DMS153 treated with DMSO at 0.1 percent for 48 hours (cell line): Measurements from ENCODE around the gene CNTNAP2.
A peak's percentile ranks its signal among the peaks of the same experiment; 100 is the strongest.

Experiments used
- DNase-seq: peaks from one replicate; lab custom pipeline; 2025; ENCODE audit not compliant: unreplicated experiment; lab: John Stamatoyannopoulos, UW

CNTNAP2 gene

DNA sequence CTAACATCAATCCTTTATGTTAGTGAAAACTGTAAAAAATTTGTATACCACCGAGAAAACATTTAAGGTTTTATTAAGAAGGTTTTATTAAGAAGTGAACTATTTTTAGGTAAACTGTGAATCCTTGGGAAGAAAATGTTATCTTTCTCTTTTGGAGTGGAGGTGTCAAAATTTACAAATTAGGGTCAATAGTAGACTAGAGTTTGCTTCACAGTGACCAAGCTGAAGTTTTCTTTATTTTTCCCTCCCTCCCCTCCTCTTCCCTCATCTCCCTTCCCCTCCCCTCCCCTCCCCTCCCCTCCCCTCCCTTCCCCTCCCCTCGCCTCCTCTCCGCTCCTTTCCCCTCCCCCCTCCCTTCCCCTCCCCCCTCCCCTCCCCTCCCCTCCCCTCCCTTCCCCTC, 168.8 kb downstream of the CNTNAP2 start:
- no peak for DNase-seq

GRCh38 chr7:146290746-146291145, 174.1 kb downstream of the CNTNAP2 start:
- no peak for DNase-seq

DNA sequence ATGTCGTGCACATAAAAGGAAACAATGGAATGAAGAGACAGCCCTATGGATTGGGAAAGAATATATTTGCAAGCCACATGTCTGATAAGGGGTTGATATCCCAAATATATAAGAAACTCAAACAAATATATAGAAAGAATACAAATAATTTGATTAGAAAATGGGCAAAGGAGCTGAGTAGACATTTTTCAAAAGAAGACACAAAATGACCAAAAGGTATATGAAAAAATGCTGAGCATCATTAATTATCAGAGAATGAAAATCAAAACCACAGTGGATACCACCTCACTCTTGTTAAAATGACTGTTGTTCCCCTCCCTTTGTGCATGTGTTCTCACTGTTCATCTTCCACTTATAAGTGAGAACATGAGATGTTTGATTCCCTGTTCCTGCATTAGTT, 175.3 kb downstream of the CNTNAP2 start:
- no peak for DNase-seq

- no peak for DNase-seq
Observed at GRCh38 chr7:146296028-146296427, 179.4 kb downstream of the CNTNAP2 start.

DNA sequence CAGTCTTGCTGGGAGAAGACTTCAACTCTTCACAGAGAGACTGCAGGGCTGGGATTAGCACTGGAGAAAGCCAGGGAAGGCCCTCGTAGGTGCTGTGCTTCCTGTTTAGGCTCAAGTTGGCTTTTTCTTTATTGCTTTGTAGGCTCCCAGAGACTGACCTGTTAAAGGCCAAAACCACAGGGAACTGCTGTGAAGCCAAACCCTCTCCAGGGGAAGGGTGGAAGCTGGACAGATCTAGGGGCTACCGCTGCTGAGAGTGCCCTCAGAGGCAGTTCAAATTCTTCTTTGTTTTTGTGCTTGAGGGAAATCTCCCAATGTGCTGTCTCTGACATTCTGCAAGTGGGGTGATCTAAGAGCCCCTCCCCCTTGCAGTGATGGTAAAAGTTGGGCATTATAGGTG, 198.4 kb downstream of the CNTNAP2 start:
- DNase-seq = no peak

DNA sequence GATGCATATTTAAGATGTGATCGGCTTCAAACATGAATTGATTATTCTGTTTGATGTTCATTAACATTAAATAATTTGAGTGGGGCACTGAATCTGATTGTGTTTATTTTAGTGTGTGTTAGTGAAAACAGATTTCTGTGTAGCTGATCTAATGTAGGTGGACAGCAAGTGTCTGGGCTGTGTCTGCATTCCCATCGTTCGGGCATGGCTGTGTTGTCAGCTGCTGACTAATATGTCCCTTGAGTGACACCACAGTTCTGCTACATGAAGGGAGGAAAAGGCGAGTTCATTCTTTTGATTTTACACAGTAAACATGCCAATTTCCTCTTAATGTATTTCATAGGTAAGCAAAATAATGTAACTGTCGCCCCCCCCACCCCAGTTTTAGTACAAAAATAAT, 203.0 kb downstream of the CNTNAP2 start:
- DNase-seq = peak; percentile 23

DNA sequence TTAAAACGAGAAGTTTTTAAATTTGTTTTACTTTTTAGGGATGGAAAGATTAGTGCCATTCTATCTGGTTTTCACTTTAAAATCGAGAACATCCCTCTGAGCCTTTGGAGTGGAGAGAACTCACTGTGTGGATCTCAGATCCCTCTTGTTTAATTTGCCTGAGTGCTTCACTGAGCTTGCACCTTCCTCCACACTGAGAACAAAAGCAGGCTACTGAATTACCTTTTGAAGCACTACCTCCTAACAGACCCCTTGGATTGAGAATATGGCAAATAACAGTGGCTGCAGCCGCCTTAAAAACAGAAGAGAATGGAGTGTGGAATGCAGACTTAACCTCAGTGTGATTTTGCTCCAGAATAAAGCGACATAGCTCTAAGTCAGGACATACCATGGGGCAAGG, 204.7 kb downstream of the CNTNAP2 start:
- peak; percentile 50 for DNase-seq

DNA sequence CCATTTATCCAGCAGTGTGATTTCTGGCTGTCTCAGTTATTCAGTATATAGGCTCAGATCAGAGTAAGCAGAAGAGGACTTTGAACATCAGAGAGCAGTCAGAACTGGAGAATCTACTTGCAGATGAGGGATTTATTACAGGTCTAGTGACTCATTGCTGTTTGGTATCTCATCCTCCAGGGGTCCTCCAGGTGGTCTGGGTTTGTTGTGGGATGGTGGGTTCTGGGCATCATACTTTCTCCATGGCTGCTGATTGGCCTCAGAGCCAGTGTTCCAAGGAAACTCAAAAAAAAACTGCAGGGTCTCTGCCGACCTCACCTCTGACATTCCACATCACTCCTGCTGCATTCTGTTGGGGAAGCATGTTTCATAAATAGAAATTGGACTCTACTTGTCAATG, 214.8 kb downstream of the CNTNAP2 start:
- DNase-seq = no peak

DNA sequence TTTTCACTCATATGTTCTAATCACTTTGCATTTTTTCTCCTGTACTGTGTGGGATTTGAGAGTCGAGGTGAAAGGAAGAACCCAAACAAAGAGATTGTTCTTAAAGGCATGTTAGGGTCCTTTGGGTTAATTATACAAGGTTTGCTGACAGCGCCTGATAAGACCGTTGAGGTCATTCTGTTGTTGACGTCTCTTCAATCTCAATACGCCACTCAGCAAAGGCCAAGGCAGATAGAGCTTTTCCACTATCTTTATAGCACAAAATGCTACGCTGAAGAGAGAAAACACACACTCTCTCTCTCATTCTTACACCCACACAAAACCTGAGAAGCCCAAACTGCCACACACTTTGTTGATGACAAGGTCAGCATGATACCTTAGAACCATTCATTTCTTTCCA, 228.7 kb downstream of the CNTNAP2 start:
- DNase-seq = no peak

DNA sequence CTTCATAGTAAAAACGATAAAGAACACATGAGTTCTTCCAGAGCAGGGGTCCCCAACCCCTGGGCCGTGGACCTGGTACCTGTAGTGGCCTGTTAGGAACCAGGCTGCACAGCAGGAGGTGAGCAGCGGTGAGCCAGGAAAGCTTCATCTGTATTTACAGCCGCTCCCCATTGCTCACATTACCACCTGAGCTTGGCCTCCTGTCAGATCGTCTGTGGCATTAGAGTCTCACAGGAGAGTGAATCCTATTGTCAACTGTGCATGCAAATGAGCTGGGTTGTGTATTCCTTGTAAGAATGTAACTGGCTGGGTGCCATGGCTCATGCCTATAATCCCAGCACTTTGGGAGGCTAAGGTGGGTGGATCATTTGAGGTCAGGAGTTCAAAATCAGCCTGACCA, 229.5 kb downstream of the CNTNAP2 start:
- no peak for DNase-seq

DNA sequence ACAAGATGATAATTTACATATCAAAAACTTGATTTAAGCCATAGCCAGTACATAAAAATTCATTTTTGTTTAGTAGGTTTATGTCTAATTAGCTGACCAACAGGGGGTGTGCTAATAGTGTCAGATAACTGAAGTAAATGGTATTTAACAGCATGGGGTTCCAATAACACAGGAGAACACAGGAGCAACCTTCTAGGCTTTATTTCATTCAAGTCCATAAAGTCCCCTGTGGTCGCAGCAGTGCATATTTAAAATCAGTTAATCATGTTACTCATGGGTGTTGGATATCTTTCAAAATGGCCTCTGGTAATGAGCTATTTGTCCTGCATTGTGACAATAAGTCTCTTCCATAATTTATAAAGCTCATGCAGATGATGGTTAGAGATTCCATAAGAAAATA, 238.6 kb downstream of the CNTNAP2 start:
- DNase-seq = no peak

- DNase-seq = no peak
Observed at GRCh38 chr7:146359176-146359575, 242.6 kb downstream of the CNTNAP2 start.

GRCh38 chr7:146366938-146367337, 250.3 kb downstream of the CNTNAP2 start:
- no peak for DNase-seq

DNA sequence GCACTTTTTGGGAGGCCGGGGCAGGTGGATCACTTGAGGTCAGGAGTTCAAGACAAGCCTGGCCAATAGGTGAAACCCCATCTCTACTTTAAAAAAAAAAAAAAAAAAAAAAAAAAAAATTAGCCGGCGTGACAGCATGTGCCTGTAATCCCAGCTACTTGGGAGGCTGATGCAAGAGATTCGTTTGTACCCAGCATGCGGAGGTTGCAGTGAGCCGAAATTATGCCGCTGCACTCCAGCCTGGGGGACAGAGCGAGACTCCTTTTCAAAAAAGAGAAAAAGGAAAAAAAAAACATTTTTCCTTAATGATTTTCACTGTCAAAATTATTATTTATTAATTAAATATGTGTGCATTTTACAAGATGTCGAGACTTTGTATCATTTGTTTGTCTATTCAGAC, 253.6 kb downstream of the CNTNAP2 start:
- no peak for DNase-seq

GRCh38 chr7:146375170-146375569, 258.6 kb downstream of the CNTNAP2 start:
- DNase-seq = no peak

DNA sequence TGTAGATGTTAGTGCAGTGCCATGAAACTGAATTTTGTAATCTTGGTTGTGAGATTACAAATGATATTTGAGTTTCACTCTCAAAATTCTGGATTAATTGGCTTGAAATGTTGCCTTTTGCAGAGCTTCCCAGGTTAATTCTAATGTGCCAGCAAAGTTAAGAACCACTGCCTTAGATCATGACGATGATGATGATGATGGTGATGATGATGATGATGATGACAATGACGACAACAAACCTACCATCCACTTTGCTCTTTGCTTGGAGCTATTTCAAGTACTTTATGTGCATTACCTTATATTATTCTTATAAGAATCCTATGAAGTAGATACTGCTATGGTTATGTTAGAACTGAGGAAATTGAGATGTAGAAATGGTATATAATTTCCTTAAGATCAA, 261.6 kb downstream of the CNTNAP2 start:
- DNase-seq = no peak

DNA sequence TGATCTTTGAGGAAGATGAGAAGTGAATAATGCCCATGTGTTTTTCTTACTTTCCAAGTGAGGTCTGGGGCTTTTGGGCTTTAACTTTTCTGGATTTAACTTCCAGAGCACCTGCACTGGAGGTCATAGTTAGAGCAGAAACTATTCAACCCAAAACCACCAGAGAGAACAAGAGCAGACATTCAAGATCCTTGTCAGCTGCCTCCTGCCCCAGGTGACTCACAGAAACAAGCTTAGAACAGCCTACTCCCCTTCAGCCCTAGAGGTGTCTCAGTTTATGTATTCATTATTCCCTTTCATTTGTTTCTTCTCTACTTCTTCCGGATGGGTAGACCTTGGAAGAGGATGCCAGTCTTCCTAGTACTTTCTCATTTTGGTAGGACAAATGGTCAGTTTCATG, 270.5 kb downstream of the CNTNAP2 start:
- DNase-seq = no peak

- DNase-seq = no peak
Observed at GRCh38 chr7:146388928-146389327, 272.3 kb downstream of the CNTNAP2 start.

DNA sequence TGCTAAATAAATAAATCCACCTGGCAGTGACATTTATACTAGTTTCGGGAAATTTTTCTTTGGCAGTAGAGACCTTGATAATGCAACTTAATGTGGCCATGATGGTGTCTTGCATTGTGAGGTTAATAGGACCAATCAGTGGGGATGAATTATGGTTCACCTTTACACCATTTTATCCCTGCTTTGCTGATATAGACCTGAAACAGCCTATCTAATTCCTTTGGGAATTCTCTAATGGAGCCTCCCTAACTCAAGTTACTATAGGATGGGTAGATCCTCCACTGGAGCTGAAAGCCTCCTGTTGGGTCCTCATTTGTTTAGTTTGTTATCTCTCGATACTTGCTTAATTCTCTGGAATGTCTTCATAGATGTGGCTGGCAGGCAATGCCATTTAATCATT, 276.7 kb downstream of the CNTNAP2 start:
- DNase-seq = no peak

- DNase-seq = no peak
Observed at GRCh38 chr7:146397141-146397540, 280.5 kb downstream of the CNTNAP2 start.

DNA sequence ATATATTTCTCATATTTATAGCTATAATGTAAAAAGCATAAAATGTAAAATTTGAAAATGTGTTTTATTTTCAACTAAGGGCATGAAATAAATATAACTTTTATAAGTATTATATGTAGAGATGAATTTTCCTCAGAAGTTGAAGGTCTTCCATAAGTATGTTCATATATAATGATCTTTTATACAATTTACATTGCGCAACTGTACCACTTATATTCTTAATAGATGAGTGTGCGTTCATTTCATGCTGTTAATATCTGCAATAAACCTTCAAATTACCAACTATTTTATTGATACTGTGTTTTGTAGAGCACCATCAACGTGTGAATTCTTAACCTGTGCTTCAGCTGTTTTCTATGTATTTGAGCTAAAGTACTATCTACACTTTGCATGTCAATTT, 285.3 kb downstream of the CNTNAP2 start:
- DNase-seq = no peak

DNA sequence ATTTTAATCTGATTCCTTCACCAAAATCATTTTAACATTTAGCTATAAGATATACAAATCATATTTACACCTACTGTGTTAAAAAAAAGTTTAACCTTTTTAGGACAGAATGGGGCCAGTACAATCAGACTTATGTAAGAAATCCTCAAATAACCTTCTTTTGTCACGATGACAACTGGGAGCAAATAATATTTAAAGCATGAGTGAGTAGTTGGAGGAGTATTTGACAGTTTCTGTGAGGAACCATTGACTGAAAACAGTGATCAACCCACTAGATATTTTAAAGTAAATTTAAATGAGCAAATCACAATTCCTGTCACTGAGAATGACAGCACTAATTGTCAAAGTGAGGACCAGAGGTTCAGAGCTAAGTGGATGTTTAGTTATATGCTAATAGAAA, 289.1 kb downstream of the CNTNAP2 start:
- no peak for DNase-seq

DNA sequence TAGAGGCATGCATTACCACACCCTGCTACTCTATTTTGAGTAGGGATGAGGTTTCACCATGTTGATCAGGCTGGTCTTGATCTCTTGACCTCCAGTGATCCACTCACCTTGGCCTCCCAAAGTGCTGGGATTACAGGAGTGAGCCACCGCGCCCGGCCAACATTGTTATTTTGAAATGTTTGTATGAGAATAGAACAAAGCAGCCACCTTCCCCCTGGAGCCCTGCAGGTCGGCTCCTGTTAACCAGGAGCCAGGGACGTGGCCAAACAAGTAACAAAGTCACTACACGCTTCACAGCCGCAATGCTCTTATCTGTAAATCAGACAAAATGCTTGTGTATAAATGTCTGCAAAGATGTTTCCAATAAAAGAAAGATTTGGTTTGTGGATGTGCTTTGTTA, 295.4 kb downstream of the CNTNAP2 start:
- DNase-seq = no peak

DNA sequence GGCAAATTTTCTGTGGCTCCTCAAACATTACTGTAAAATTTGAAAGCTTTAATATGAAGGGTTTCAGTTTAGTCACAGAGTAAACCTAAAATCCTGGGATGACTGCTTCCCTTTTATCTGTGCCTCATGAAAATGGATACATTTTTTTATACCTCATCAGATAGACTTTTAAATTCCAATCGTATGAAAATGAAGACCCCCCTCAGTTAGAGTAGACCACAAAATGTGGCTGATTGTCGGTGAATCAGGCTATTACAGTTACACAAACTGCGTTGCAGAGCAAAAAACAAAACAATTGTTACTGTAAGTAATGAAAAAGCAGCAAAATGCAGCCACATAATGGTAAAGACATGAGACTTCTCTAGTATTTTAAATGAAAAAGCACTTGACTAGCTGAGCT, 296.2 kb downstream of the CNTNAP2 start:
- no peak for DNase-seq
